ENCODE results near the gene SCFD2. TPM values are rescaled to one million over a fixed set of nuclear protein-coding genes. Genes with fewer than 3 reads are reported as not detected.
"Not testable (repeated sequence)": the region's sequence is repeated elsewhere in the genome, so short reads cannot be mapped to it uniquely, and the experiment has no call there.

Gene SCFD2
- total RNA-seq, 1 donor from 2014 or later, result 17.2 TPM

DNA sequence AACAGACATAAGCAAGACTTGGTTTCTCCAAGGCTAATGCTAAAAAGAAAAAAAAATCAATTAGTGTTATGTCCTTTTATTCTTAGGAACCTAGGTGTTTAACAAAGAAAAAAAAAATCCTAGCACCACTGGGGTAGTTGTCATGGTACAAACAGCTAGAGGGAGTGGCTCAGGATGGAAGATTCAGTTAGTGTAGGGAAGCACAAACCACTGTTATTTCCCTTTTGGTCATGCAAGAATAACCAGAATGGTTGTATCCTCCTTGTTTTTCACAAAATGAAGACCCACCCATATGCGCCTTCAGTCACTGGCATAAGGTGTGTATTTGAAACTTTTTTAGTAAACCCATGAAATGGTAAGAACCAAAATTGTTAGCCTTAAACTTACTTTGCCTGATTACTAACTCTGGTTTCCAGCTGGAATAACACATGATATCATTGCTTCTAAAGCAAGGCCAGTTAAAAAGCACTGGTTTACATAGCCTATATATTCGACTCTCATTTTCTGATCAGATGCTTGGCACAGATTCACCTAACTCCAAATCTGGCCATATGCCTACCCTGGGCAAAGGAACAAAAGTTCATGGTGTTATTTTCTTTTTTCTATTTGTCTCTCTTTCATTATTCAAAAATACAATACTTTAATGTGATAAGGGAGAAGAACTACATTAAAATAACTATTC, 132.6 kb downstream of the SCFD2 start:
- Mint-ChIP-seq H3K4me1 (ENCODE audit: low read depth, unreplicated experiment) (peaks cover 1% of the 10 kb centered on the region), H3K4me3 (ENCODE audit: unreplicated experiment) (no peak overlapping the region), H3K36me3 (ENCODE audit: unreplicated experiment) (no peaks in the 10 kb centered on the region), H3K9me3 (ENCODE audit: unreplicated experiment) (no peaks in the 10 kb centered on the region), H3K27ac (ENCODE audit: unreplicated experiment) (no peak overlapping the region), H3K27me3 (ENCODE audit: unreplicated experiment) (no peaks in the 10 kb centered on the region)
- TF ChIP-seq, protein P1, sequence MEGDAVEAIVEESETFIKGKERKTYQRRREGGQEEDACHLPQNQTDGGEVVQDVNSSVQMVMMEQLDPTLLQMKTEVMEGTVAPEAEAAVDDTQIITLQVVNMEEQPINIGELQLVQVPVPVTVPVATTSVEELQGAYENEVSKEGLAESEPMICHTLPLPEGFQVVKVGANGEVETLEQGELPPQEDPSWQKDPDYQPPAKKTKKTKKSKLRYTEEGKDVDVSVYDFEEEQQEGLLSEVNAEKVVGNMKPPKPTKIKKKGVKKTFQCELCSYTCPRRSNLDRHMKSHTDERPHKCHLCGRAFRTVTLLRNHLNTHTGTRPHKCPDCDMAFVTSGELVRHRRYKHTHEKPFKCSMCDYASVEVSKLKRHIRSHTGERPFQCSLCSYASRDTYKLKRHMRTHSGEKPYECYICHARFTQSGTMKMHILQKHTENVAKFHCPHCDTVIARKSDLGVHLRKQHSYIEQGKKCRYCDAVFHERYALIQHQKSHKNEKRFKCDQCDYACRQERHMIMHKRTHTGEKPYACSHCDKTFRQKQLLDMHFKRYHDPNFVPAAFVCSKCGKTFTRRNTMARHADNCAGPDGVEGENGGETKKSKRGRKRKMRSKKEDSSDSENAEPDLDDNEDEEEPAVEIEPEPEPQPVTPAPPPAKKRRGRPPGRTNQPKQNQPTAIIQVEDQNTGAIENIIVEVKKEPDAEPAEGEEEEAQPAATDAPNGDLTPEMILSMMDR (IDR thresholded peaks at IDR 0.05; ENCODE audit: partially characterized antibody, unreplicated experiment), result no peak
- no peak for DNase-seq

DNA sequence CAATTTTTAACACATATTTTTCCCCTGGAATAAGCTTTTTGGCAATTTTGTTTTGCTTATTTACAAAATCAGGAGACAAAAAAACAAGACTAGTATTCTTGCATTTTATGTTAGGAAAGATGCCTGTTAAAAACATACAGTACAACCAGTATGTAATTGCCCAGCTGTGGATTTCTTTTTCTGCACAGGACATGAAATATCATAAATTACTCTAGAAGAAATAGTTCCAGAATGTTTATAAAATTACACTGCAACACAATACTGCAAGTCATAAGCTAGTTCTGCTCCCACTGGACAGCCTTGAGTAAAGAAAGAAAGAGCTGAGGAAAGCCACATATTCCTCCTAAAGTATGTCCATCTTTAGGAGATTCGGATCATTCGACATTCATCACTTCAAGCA, 133.5 kb downstream of the SCFD2 start:
- Mint-ChIP-seq H3K27ac (ENCODE audit: unreplicated experiment) (no peak overlapping the region), H3K4me3 (ENCODE audit: unreplicated experiment) (no peak overlapping the region), H3K9me3 (ENCODE audit: unreplicated experiment) (no peaks in the 10 kb centered on the region), H3K4me1 (ENCODE audit: low read depth, unreplicated experiment) (peaks cover 1% of the 10 kb centered on the region), H3K27me3 (ENCODE audit: unreplicated experiment) (no peaks in the 10 kb centered on the region), H3K36me3 (ENCODE audit: unreplicated experiment) (no peaks in the 10 kb centered on the region)
- TF ChIP-seq, protein P1 (IDR thresholded peaks at IDR 0.05; ENCODE audit: partially characterized antibody, unreplicated experiment), result no peak
- no peak for DNase-seq

DNA sequence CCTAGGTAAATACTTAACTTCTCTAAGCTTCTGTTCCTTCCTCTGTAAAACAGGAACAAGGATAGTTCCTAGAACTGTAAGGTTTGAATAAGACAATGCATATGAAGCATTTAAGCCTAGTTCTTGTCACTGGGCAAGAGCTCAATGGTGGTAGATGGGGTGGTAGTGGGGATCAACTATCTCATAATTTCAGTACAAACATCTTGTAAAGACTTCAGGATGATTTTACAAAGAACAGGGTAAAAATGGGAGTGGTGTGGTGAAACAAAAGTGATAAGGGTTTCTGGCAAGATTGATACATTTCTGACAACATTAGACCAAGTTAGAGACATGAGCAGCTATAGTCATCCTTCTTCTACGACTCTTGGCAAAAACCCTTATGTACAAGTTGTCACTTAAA, 137.8 kb downstream of the SCFD2 start:
- no peak for DNase-seq
- TF ChIP-seq, protein P1 (IDR thresholded peaks at IDR 0.05; ENCODE audit: partially characterized antibody, unreplicated experiment), result no peak
- no peaks in the 10 kb centered on the region for H3K36me3 Mint-ChIP-seq (ENCODE audit: unreplicated experiment)
- no peaks in the 10 kb centered on the region for H3K27me3 Mint-ChIP-seq (ENCODE audit: unreplicated experiment)
- no peak overlapping the region for H3K4me3 Mint-ChIP-seq (ENCODE audit: unreplicated experiment)
- no peak overlapping the region for H3K27ac Mint-ChIP-seq (ENCODE audit: unreplicated experiment)
- H3K9me3 Mint-ChIP-seq (ENCODE audit: unreplicated experiment), result no peaks in the 10 kb centered on the region
- H3K4me1 Mint-ChIP-seq (ENCODE audit: low read depth, unreplicated experiment), result peaks cover 7% of the 10 kb centered on the region

DNA sequence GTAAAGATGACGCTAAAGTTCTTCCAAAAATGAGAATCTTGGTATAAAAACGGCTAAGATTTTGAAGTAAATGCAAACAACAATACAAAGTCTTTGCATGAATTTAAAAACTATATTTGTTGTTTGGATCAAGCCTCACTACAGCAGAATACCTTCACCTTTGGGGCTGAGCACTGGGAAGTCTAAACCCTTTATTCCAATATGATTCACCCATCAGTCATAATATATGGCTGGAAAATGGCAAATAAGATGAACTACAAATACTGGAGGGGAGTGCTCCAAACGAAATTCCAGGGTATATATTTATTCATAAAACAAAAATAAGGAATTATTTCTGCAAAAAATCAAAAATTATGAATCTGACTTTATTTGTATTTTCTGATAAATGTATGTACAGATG, 138.4 kb downstream of the SCFD2 start:
- Mint-ChIP-seq H3K9me3 (ENCODE audit: unreplicated experiment) (no peaks in the 10 kb centered on the region), H3K4me3 (ENCODE audit: unreplicated experiment) (no peak overlapping the region), H3K36me3 (ENCODE audit: unreplicated experiment) (no peaks in the 10 kb centered on the region), H3K27ac (ENCODE audit: unreplicated experiment) (no peak overlapping the region), H3K27me3 (ENCODE audit: unreplicated experiment) (no peaks in the 10 kb centered on the region), H3K4me1 (ENCODE audit: low read depth, unreplicated experiment) (peaks cover 11% of the 10 kb centered on the region)
- no peak for DNase-seq
- TF ChIP-seq, protein P1 (IDR thresholded peaks at IDR 0.05; ENCODE audit: partially characterized antibody, unreplicated experiment), result no peak

DNA sequence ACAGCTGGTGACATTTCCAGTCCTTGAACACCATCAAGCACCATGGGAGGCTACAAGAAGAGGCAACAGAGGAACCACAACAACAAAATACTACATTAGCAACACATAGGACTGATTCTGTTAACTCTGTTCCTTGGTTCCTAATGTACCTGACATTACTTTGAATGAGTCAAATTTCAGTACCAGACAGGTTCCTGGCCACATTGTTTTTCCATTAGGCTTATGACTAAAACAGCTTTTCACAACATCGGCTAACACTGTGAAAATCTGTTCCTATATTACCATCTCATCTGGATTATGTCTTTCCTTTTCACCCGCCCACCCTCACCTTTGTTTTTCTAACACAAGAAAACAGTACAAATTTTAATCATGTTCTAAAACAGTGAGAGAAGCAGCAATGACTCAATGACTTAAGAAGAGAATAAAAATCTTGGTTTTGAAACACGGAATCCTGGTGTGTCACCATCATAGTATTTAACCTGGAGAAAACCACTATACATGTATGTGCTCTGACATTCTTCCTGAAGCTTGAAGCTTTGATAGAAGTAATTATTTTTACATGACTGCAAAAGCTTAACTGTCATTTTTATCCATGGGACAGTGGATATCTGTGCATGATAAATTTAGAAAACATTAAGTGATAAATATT, 143.9 kb downstream of the SCFD2 start:
- Mint-ChIP-seq H3K27me3 (ENCODE audit: unreplicated experiment) (no peaks in the 10 kb centered on the region), H3K9me3 (ENCODE audit: unreplicated experiment) (peaks cover 9% of the 10 kb centered on the region), H3K36me3 (ENCODE audit: unreplicated experiment) (peaks cover 11% of the 10 kb centered on the region), H3K27ac (ENCODE audit: unreplicated experiment) (peak overlapping the region; percentile 46), H3K4me1 (ENCODE audit: low read depth, unreplicated experiment) (peaks cover 13% of the 10 kb centered on the region), H3K4me3 (ENCODE audit: unreplicated experiment) (no peak overlapping the region)
- TF ChIP-seq, protein P1 (IDR thresholded peaks at IDR 0.05; ENCODE audit: partially characterized antibody, unreplicated experiment), result no peak
- DNase-seq, result no peak

DNA sequence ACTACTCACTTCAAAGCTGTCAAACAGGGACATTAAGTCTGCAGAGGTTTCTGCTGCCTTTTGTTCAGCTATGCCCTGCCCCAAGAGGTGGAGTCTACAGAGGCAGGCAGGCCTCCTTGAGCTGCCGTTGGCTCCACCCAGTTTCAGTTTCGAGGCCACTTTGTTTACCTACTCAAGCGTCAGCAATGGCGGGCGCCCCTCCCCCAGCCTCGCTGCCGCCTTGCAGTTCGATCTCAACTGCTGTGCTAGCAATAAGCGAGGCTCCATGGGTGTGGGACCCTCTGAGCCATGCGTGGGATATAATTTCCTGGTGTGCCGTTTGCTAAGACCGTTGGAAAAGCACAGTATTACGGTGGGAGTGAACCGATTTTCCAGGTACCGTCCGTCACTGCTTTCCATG, 146.7 kb downstream of the SCFD2 start:
- peaks cover 13% of the 10 kb centered on the region for H3K4me1 Mint-ChIP-seq (ENCODE audit: low read depth, unreplicated experiment)
- not testable (repeated sequence) for H3K4me3 Mint-ChIP-seq (ENCODE audit: unreplicated experiment); DNase-seq; H3K27me3 Mint-ChIP-seq (ENCODE audit: unreplicated experiment); H3K27ac Mint-ChIP-seq (ENCODE audit: unreplicated experiment); H3K9me3 Mint-ChIP-seq (ENCODE audit: unreplicated experiment)
- peaks cover 11% of the 10 kb centered on the region for H3K36me3 Mint-ChIP-seq (ENCODE audit: unreplicated experiment)

All from glutamatergic neuron (in vitro differentiated cells).